Measurements from ENCODE around the gene FRMD4A.

The FRMD4A gene

GRCh38 chr10:13678101-13678843, 652.5 kb downstream of the FRMD4A start:
- Histone ChIP-seq H3K27me3 (no peaks in the 10 kb centered on the region), H3K4me1 (no peaks in the 10 kb centered on the region), H3K9me3 (no peaks in the 10 kb centered on the region), H3K36me3 (no peaks in the 10 kb centered on the region), H3K4me3 (ENCODE audit: low read depth, low read length) (no peak overlapping the region)
- no peak for TF ChIP-seq CTCF (IDR thresholded peaks at IDR 0.05; ENCODE audit: low read depth, low read length)
- no peak for DNase-seq

- Histone ChIP-seq H3K4me1 (no peaks in the 10 kb centered on the region), H3K27me3 (no peaks in the 10 kb centered on the region), H3K36me3 (no peaks in the 10 kb centered on the region), H3K9me3 (no peaks in the 10 kb centered on the region), H3K4me3 (ENCODE audit: low read depth, low read length) (no peak overlapping the region)
- DNase-seq = no peak
- TF ChIP-seq CTCF (IDR thresholded peaks at IDR 0.05; ENCODE audit: low read depth, low read length) = no peak
These were observed 655.8 kb downstream of the FRMD4A start for GRCh38 chr10:13674645-13675588.

GRCh38 chr10:13673156-13673555, 657.6 kb downstream of the FRMD4A start:
- H3K9me3 ChIP-seq = no peaks in the 10 kb centered on the region
- no peaks in the 10 kb centered on the region for H3K4me1 ChIP-seq
- no peaks in the 10 kb centered on the region for H3K36me3 ChIP-seq
- no peak for TF ChIP-seq CTCF (IDR thresholded peaks at IDR 0.05; ENCODE audit: low read depth, low read length)
- H3K27me3 ChIP-seq = no peaks in the 10 kb centered on the region
- no peak overlapping the region for H3K4me3 ChIP-seq (ENCODE audit: low read depth, low read length)
- no peak for DNase-seq

GRCh38 chr10:13672548-13672947, 658.2 kb downstream of the FRMD4A start:
- Histone ChIP-seq H3K9me3 (no peaks in the 10 kb centered on the region), H3K27me3 (no peaks in the 10 kb centered on the region), H3K4me3 (ENCODE audit: low read depth, low read length) (no peak overlapping the region), H3K4me1 (no peaks in the 10 kb centered on the region), H3K36me3 (no peaks in the 10 kb centered on the region)
- DNase-seq = no peak
- no peak for TF ChIP-seq CTCF (IDR thresholded peaks at IDR 0.05; ENCODE audit: low read depth, low read length)

- TF ChIP-seq CTCF (IDR thresholded peaks at IDR 0.05; ENCODE audit: low read depth, low read length) = no peak
- no peak for DNase-seq
- Histone ChIP-seq H3K27me3 (no peaks in the 10 kb centered on the region), H3K36me3 (no peaks in the 10 kb centered on the region), H3K4me3 (ENCODE audit: low read depth, low read length) (no peak overlapping the region), H3K9me3 (no peaks in the 10 kb centered on the region), H3K4me1 (no peaks in the 10 kb centered on the region)
These were observed 658.8 kb downstream of the FRMD4A start for GRCh38 chr10:13671904-13672303.

GRCh38 chr10:13670311-13670710, 660.4 kb downstream of the FRMD4A start:
- H3K9me3 ChIP-seq = no peaks in the 10 kb centered on the region
- no peaks in the 10 kb centered on the region for H3K36me3 ChIP-seq
- no peak overlapping the region for H3K4me3 ChIP-seq (ENCODE audit: low read depth, low read length)
- no peaks in the 10 kb centered on the region for H3K27me3 ChIP-seq
- H3K4me1 ChIP-seq = no peaks in the 10 kb centered on the region
- DNase-seq = no peak
- no peak for TF ChIP-seq CTCF (IDR thresholded peaks at IDR 0.05; ENCODE audit: low read depth, low read length)

All from BE2C (cell line).